ENCODE results near the gene ARL5C. TPM values are rescaled to one million over a fixed set of nuclear protein-coding genes. Genes with fewer than 3 reads are reported as not detected.
"Not testable (repeated sequence)": the region's sequence is repeated elsewhere in the genome, so short reads cannot be mapped to it uniquely, and the experiment has no call there.

Gene ARL5C
- total RNA-seq, 1 donor from 2014 or later = not detected

DNA sequence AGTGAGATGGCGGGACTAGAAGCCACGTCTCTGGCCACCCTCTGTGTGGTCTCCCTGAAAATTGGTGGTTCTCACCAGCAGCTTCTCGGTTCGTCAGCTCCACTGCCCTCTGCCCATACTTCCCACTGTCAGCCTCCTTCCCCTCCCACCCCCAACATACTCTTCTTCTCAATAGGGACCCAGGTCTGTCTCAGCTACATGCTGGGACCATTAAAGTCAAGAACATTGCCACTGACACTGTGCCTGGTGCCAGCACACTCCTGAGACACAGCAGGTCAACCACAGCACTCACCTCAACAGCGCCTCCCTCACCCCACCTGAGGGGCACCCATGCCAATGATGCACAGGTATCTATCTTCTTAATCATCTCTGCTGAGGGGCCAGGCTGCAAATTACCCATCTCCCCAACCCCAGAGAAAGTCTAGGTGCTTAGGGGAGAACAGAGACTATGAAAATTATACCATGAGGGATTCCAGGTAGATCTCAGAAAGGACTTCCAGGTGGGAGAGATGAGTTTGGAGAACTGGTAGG lies 15.8 kb downstream of the ARL5C start:
- intact Hi-C loops (cut with DNase I) = loop anchor here (5.0 kb wide), 2 partner anchors 83 to 168 kb away; no protein-coding TSS in a partner anchor
- peak; percentile 31 for DNase-seq
- no peak for ATAC-seq (ENCODE audit: poor library complexity)

DNA sequence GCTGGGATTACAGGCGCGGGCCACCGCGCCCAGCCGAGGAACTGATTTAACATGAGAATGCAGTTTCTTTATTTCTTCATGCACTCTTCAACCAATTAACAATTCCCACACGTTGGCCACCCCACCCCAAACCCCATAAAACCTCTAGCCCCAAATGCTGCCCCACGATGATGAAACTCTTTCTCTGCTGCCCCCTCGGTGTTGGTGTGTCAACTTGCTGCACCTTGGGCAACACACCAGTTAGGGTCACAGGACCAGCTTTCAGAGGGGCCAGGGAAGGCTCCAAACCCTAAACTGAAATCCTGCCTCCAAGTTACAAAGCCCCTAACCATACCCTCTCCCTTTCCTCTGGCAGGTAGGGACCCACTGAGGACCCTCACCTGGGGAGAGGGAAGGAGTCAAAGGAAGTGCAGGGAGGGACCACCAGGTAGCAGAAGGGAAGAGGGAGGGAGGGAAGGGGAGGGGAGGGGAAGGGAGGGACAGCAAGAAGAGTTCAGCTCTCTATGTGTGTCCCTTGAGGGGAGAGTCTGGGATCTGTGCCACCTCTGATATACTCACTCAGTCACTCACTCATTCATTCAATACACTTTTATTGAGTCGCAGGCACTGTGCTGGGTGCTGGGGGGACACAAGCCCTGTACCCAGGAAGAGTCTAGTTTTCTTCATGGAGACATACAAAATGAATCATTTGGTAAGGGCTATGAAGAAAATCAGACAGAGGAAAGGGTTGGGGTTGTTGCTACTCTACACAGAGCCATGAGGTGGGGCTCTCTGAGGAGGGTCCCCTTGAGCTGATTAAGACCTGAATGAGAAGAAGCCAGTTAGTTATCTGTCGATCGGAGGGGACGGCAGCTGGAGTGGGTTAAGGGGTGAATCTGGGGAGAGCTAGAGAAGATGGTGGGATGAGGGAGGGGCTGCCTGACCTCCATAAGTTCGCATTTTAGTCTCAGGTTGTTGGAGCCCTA lies 18.5 kb downstream of the ARL5C start:
- ATAC-seq (ENCODE audit: poor library complexity) = no peak
- peak; percentile 38 for DNase-seq

DNA sequence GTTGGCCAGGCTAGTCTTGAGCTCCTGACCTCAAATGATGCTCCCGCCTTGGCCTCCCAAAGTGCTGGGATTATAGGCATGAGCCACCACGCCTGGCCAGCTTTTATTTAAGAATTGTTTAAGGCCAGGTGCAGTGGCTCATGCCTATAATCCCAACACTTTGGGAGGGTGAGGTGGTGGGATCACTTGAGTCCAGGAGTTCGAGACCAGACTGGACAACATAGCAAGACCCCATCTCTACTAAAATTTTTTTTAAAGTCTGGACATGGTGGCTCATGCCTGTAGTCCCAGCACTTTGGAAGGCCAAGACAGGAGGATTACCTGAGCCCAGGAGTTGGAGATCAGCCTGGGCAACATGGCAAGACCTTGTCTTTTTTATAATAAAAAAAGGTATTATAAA lies 19.7 kb downstream of the ARL5C start:
- intact Hi-C loops (cut with DNase I) = no loop called here
- no peak for ATAC-seq (ENCODE audit: poor library complexity)
- peak; percentile 4 for DNase-seq

More for the DNA sequence above, 18.5 kb downstream of the ARL5C start:
- intact Hi-C loops (cut with DNase I) = no loop called here

DNA sequence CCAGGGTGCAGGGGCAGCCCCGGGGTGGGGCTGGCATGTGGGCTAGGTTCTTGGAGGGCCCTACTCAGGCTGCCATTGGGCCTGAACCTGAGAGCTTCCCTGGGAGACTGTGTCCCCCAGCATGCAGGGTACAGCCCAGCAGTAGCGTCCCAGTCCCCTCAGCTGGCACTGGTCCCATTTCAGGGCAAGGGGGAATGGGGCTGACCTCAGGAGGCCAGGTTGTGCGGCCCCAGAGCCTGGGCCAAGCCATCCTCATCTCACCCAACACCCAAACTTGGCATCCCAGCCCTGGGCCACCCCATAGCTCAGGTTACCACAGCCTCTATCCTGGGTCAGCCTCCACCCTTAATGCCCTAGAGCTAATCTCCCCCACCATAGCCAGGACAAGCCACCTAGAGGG lies 20.8 kb downstream of the ARL5C start:
- intact Hi-C loops (cut with DNase I) = no loop called here
- no peak for DNase-seq
- no peak for ATAC-seq (ENCODE audit: poor library complexity)

DNA sequence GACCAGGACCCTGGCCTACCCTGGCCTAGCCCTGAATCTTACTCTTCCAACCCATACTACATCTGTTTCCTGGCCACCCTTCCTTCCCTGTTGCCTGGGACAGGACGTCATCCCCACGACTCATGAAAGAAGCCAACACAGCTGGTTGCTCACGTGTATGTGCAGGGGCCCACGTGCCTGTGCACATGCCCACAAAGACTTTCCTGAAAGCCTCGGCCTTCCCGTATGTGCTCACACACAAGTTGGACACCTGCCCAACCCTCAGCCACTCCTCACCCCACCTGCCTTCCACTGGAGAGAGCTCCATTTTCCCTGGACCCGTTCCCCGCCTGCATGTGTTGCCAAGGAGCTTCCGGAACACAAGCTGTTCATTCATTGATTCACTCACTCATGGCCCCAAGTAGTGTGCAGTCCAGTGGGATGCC lies 21.5 kb downstream of the ARL5C start:
- intact Hi-C loops (cut with DNase I) = no loop called here
- peak; percentile 85 for ATAC-seq (ENCODE audit: poor library complexity)
- DNase-seq = peak; percentile 94

DNA sequence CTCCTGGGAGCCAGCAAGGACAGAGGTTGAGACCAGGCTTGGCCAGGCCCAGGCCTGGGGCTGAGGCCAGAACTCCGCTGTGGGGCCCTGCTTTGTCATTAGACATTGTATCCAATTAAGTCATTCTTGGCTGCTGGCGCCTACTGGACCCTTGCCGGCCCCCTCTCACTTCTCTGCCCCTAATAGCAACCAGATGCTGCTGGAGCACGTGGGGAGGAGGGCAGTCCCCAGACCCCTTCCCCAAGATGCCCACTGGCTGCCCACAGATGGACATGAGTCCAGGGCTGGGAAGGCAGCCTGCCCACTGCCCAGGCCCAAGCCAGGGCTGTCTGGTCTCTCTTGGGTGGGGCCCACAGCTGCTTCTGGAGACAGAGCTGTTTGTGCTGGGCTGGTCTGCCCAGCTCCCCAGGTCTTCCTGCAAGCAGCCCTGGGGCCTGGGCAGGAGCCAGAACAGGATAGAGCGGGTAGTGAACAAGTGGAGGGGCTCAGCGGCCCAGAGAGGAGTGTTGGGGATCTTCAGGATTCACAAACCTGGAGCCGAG lies 22.3 kb downstream of the ARL5C start:
- ATAC-seq (ENCODE audit: poor library complexity) = peak; percentile 78
- DNase-seq = peak; percentile 90
- intact Hi-C loops (cut with DNase I) = no loop called here

DNA sequence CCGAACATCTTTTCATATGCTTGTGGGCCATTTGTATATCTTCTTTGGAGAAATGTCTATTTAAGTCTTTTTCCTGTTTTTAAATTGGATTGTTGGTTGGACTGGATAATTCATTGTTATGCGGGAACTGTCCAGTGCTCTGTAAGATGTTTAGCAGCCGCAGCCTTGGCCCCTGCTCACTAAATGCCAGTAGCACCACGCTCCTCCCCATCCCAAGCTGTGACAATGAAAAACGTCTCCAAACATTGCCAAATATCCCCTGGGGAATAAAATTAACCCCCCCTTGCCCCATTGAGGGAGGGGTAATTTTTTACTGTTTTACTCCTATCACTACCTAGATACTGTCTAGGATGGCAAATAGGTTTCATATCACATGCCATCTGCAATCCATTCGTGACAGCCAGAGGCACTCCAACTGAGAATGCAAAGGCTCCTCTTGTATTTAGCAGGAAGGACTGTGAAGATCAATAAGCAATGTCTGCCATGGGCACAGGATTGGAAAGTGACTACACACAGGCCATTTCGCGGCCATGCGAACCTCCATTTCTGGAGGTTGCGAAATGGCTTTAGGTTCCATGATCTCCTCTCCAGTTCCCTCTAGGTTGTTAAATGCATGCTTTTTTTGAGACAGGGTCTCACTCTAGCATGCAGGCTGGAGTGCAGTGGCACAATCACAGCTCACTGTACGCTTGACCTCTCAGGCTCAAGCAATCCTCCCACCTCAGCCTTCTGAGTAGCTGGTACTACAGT lies 23.9 kb downstream of the ARL5C start:
- ATAC-seq (ENCODE audit: poor library complexity) (no peak), DNase-seq (no peak)
- intact Hi-C loops (cut with DNase I) = no loop called here

DNA sequence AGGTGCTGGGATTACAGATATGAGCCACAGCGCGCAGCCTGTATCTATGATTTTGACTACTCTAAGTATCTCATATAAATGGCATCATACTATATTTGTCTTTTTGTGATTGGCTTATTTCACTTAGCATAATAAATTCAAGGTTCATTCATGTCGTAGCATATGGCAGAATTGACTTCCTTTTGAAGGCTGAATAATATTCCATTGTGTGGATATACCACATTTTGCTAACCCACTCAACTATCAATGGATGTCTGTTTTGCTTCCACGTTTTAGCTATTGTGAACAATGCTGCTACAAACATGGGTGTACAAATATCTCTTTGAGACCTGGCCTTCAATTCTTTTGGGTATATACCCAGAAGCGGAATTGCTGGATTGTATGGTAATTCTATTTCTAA lies 24.7 kb downstream of the ARL5C start:
- ATAC-seq (ENCODE audit: poor library complexity) = no peak
- DNase-seq = no peak
- intact Hi-C loops (cut with DNase I) = no loop called here

DNA sequence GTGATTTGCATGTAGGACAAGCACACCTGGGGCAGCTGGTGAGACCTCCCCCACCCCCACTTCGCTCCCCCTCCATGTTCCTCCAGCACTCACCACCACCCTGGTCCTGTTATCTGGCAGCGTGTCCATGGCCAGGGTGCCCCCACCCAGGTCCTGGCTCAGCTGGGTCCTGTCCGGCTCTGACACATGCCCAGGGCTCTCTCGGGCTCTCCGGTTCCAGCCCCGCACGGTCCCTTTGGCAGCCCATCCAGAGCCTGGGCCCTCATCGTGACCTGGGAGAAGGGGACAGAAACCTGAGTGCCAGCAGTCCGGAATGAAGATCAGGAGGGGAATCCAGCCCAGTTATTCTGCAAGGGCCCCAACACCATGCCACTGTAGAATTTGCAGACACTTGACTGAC lies 26.4 kb downstream of the ARL5C start:
- DNase-seq = no peak
- intact Hi-C loops (cut with DNase I) = no loop called here
- no peak for ATAC-seq (ENCODE audit: poor library complexity)

DNA sequence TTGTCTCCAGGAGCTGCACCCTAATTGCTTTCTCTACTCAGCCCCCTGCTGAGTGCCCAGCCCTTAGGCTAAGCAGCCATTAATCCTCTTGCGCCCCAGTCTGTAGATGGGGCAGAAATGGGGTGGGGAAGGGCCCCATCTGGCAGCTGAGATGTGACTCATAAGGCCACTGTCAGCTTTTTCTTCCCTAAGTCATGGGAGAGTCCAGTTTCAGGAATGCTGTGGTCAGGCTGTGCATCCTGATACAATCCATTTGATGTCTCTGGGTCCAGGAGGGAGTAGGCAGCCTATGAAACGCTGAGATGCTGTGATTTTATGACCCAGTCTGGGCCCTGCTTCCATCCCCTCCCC lies 26.8 kb downstream of the ARL5C start:
- intact Hi-C loops (cut with DNase I) = no loop called here
- ATAC-seq (ENCODE audit: poor library complexity) (no peak), DNase-seq (no peak)

DNA sequence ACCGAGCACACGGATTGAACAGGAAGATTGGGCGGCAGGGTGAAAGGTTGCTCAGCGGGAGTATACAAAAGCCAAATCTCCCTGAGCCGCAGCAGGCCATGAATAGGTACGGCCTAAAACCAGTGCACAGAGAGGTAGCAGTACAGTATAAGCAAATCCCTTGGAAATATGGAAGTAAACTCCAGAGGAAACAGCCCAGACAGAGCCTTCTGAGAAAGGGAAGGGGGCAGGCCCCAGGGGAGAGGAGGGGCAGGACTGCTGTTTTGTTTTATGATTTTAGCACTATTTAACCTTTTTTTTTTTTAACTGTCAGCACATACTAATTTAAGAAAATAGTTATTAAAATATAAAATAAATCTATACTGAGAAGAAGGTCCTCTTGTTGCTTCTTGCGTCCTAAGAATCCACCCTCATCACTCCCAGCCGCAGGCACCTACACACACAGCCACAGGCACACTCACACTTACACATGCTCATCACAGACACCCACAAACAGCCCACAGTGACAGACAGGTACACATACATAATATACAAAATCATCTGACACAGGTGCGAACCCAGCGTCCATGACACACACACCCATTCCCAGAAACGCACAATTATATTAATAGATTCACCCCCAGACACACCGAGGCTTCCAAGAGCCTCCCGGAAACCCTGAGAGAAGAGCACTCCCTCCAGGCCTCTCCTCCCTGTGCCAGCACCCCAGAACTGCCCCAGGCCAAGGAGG lies 27.4 kb downstream of the ARL5C start:
- DNase-seq (no peak), ATAC-seq (ENCODE audit: poor library complexity) (no peak)
- intact Hi-C loops (cut with DNase I) = no loop called here

DNA sequence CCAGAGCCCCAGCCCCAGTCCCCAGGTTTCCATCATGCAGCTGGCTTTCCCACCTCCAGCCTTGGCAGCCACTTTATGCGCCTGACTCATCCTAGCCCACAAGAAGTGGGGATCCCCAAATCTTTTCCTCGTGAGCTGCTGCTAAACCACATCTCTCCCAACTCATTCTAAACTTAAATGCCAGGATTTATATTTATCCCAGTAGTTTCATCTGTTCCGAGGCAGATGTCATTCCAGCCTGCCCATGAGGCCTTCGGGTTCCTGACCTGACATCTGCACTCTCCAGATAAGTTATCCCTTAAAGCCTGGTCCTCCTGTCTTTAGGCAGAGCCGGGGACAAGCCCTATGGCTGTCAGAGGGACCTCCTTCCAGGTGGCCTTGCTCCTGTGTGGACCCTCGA lies 31.1 kb downstream of the ARL5C start:
- intact Hi-C loops (cut with DNase I) = no loop called here
- DNase-seq (peak; percentile 6), ATAC-seq (ENCODE audit: poor library complexity) (no peak)

DNA sequence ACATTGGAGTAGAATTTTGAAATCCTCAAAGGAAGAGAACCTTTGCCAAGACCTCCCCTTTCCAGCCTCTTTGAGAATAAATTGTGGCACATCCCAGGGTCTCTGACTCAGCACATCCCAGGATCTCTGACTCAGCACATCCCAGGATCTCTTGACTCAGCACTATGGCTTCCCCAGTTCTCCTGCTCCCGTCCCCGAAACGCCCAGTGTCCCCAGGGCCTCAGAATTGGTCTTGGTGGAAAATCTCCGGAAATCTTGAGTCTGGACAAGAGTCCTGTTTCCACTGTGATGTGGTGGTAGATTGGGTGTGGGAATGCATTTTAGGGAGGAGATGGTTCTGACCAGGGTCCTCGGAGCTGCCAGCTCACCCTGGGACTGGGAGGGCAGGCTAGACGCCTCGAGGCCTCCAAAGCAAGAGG lies 33.8 kb downstream of the ARL5C start:
- peak; percentile 78 for ATAC-seq (ENCODE audit: poor library complexity)
- intact Hi-C loops (cut with DNase I) = no loop called here
- DNase-seq = peak; percentile 55

DNA sequence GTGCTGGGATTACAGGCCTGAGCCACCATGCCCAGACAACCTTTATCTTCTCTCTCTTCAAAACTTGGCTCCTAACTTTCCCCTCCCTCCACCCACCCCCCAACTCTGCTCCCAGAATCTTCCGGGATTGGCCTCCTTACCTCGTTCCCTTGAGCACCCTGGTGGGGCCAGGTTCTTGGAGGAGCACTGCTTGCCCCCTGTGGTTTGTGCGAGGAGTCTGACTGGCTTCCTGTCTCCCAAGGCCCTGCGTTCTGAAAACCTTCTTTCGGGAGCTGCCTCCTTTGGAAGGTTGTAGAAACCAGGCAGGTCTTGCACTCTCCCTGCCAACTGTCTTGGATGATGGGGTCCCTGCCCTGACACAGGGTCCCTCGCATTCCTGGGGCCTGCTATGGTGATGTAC lies 34.3 kb downstream of the ARL5C start:
- DNase-seq = peak; percentile 27
- peak; percentile 19 for ATAC-seq (ENCODE audit: poor library complexity)
- intact Hi-C loops (cut with DNase I) = no loop called here

DNA sequence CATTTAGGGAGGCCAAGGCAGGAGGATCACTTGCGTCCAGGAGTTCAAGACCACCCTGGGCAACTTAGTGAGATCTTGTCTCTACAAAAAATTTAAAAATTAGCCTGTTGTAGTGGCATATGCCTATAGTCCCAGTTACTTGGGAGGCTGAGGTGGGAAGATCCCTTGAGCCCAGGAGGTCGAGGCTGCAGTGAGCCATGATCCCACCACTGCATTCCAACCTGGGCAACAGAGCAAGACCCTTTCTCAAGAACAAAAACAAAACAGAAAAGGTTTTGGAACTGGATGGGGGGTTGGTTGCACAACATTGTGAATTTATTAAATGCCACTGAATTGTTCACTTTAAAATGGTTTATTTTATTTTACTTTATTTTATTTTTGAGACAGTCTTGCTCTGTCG lies 35.8 kb downstream of the ARL5C start:
- intact Hi-C loops (cut with DNase I) = no loop called here
- DNase-seq = peak; percentile 1
- no peak for ATAC-seq (ENCODE audit: poor library complexity)

DNA sequence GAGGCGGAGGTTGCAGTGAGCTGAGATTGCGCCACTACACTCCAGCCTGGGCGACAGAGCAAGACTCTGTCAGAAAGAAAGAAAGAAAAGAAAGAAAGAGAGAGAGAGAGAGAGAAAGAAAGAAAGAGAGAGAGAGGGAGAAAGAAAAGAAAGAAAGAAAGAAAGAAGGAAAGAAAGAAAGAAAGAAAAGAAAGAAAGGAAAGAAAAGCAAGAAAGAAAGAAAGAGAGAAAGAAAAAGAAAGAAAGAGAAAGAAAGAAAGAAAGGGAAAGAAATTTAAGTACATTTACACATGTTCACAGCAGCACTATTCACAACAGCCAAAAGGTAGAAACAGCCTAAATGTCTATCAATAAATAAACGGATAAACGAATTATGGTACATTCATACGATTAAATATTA lies 36.4 kb downstream of the ARL5C start:
- ATAC-seq (ENCODE audit: poor library complexity); intact Hi-C loops (cut with DNase I); DNase-seq: not testable (repeated sequence)

DNA sequence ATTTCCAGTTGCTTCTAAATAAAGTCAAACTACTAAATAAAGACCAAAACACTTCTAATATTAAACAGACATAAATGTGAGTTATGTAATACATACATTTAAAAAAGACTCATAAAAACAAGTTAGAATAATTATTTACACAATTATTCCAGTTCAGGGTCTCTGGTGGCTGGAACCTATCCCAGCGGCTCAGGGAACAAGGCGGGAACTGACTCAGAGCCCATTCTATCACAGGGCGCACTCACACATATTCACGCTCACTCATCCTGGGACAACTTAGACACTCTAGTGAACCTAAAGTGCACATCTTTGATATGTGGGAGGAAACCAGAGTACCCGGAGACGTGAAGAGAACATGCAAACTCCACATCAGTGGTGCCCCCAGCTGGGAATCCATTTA lies 39.5 kb downstream of the ARL5C start:
- peak; percentile 4 for DNase-seq
- intact Hi-C loops (cut with DNase I) = no loop called here

DNA sequence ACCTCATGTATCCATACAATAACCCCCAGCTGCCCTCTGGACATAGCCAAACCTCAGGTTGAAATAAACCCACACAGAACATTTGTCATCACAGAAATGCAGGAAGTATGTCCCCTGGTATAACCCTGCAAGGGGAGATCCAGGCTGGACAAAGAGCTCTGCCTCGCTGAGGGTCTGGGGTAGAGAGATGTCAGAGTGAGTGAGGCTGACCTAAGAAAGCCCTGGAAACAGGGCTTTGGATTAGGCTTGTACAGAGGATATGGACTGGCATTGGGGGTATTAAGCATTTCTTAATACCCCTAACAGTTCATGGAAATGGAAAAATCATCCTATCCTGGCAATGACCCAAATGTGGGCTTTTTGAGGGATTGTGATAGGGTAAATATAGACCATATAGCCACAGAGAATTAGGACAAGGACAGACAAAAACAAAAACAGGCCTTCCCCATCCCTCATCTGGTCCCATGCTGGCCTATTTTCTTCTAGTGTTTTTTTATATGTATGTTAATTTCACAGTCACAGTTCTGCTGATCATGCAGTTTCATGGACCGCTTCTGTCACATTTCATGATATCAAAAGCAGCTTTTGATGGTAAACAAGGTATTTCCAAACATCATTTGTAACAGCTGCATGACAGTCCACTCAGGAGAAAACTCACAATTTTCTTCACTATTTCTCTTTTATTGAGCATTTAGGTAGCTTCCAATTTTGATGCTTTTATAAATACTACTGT lies 40.7 kb downstream of the ARL5C start:
- ATAC-seq (ENCODE audit: poor library complexity) = no peak
- intact Hi-C loops (cut with DNase I) = no loop called here
- DNase-seq = no peak

More for the DNA sequence above, 39.5 kb downstream of the ARL5C start:
- ATAC-seq (ENCODE audit: poor library complexity) = no peak
